IgD-negative memory B cell (primary cell): ENCODE measurements around the gene NHSL2. TPM values are rescaled to one million over a fixed set of nuclear protein-coding genes. Genes with fewer than 3 reads are reported as not detected.
A peak's percentile ranks its signal among the peaks of the same experiment; 100 is the strongest.
"Not testable (repeated sequence)": the region's sequence is repeated elsewhere in the genome, so short reads cannot be mapped to it uniquely, and the experiment has no call there.

Experiments
- H3K27ac Mint-ChIP-seq, 3 donors: one replicate each; pipeline ENCODE4 v1.8.0; 2020 to 2022; ENCODE audit warnings: mild to moderate bottlenecking in 3 of 3, mixed read lengths in 3 of 3, moderate library complexity in 1 of 3
- H3K27me3 Mint-ChIP-seq: one replicate; pipeline ENCODE4 v1.8.0; 2021; ENCODE audit warnings: mixed read lengths
- H3K36me3 Mint-ChIP-seq: one replicate; pipeline ENCODE4 v1.8.0; 2020; ENCODE audit warnings: mild to moderate bottlenecking, mixed read lengths
- H3K4me1 Mint-ChIP-seq, 3 donors: one replicate each; pipeline ENCODE4 v1.8.0; 2020 to 2022; ENCODE audit warnings: mixed read lengths in 3 of 3, mild to moderate bottlenecking in 1 of 3
- H3K4me3 Mint-ChIP-seq, 4 donors: one replicate each; pipeline ENCODE4 v1.8.0; 2020 to 2022; ENCODE audit warnings: mild to moderate bottlenecking in 4 of 4, mixed read lengths in 4 of 4, moderate library complexity in 3 of 4
- H3K9me3 Mint-ChIP-seq, 3 donors: one replicate each; pipeline ENCODE4 v1.8.0; 2020 to 2021; ENCODE audit warnings: mixed read lengths in 3 of 3, mild to moderate bottlenecking in 1 of 3
- polyA plus RNA-seq: library from polyadenylated mRNA; unstranded; fragments of 300-500 nt; fragmentation: Illumina TruSeq; gene quantifications from one replicate; pipeline ENCODE4 v1.2.3, GENCODE V29; 2021

The NHSL2 gene
- polyA plus RNA-seq, 1 donor from 2014 or later: 0.83 TPM

GRCh38 chrX:72046447-72046846 lies 135.8 kb downstream of the NHSL2 start:
- H3K4me3 Mint-ChIP-seq: no peak overlapping the region
- peaks cover 2% of the 10 kb centered on the region for H3K36me3 Mint-ChIP-seq
- peak overlapping the region in 1 of 3 donors; percentile 36 for H3K27ac Mint-ChIP-seq
- peaks cover 18% of the 10 kb centered on the region for H3K27me3 Mint-ChIP-seq
- H3K4me1 Mint-ChIP-seq: peaks cover 0 to 2% (median 0%) of the 10 kb centered on the region in 3 donors
- H3K9me3 Mint-ChIP-seq: peaks cover 0 to 2% (median 0%) of the 10 kb centered on the region in 3 donors

GRCh38 chrX:72048510-72049455 lies 138.1 kb downstream of the NHSL2 start:
- H3K27ac Mint-ChIP-seq: no peak overlapping the region
- peaks cover 2% of the 10 kb centered on the region for H3K36me3 Mint-ChIP-seq
- H3K4me3 Mint-ChIP-seq: no peak overlapping the region
- peaks cover 13% of the 10 kb centered on the region for H3K27me3 Mint-ChIP-seq
- peaks cover 0 to 2% (median 0%) of the 10 kb centered on the region in 3 donors for H3K9me3 Mint-ChIP-seq
- peaks cover 0 to 2% (median 0%) of the 10 kb centered on the region in 3 donors for H3K4me1 Mint-ChIP-seq

- peaks cover 10% of the 10 kb centered on the region for H3K27me3 Mint-ChIP-seq
- H3K4me1 Mint-ChIP-seq: peaks cover 0 to 2% (median 0%) of the 10 kb centered on the region in 3 donors
- no peak overlapping the region for H3K27ac Mint-ChIP-seq
- peaks cover 0 to 2% (median 0%) of the 10 kb centered on the region in 3 donors for H3K9me3 Mint-ChIP-seq
- no peaks in the 10 kb centered on the region for H3K36me3 Mint-ChIP-seq
- no peak overlapping the region for H3K4me3 Mint-ChIP-seq
Measured at GRCh38 chrX:72050011-72050410, 139.4 kb downstream of the NHSL2 start.

- Mint-ChIP-seq H3K9me3 (peaks cover 0 to 2% (median 0%) of the 10 kb centered on the region in 3 donors), H3K4me3 (no peak overlapping the region), H3K4me1 (no peaks in the 10 kb centered on the region), H3K36me3 (no peaks in the 10 kb centered on the region), H3K27ac (no peak overlapping the region), H3K27me3 (peaks cover 8% of the 10 kb centered on the region)
Measured at GRCh38 chrX:72051589-72051988, 140.9 kb downstream of the NHSL2 start.

GRCh38 chrX:72052415-72053090 lies 141.9 kb downstream of the NHSL2 start:
- no peak overlapping the region for H3K27ac Mint-ChIP-seq

GRCh38 chrX:72053508-72053907 lies 142.9 kb downstream of the NHSL2 start:
- Mint-ChIP-seq H3K4me3 (no peak overlapping the region), H3K9me3 (peaks cover 0 to 2% (median 0%) of the 10 kb centered on the region in 3 donors), H3K36me3 (no peaks in the 10 kb centered on the region), H3K27ac (no peak overlapping the region), H3K27me3 (peaks cover 19% of the 10 kb centered on the region), H3K4me1 (no peaks in the 10 kb centered on the region)

More at GRCh38 chrX:72052415-72053090, 141.9 kb downstream of the NHSL2 start:
- no peak overlapping the region for H3K4me3 Mint-ChIP-seq
- H3K4me1 Mint-ChIP-seq: no peaks in the 10 kb centered on the region
- H3K36me3 Mint-ChIP-seq: no peaks in the 10 kb centered on the region
- peaks cover 16% of the 10 kb centered on the region for H3K27me3 Mint-ChIP-seq
- H3K9me3 Mint-ChIP-seq: peaks cover 0 to 2% (median 0%) of the 10 kb centered on the region in 3 donors

- Mint-ChIP-seq H3K36me3 (no peaks in the 10 kb centered on the region), H3K4me1 (no peaks in the 10 kb centered on the region), H3K9me3 (peaks cover 0 to 2% (median 0%) of the 10 kb centered on the region in 3 donors), H3K27ac (no peak overlapping the region), H3K4me3 (no peak overlapping the region), H3K27me3 (peaks cover 27% of the 10 kb centered on the region)
Measured at GRCh38 chrX:72054779-72055489, 144.3 kb downstream of the NHSL2 start.

GRCh38 chrX:72057331-72057730 lies 146.7 kb downstream of the NHSL2 start:
- no peak overlapping the region for H3K4me3 Mint-ChIP-seq
- H3K4me1 Mint-ChIP-seq: no peaks in the 10 kb centered on the region
- H3K36me3 Mint-ChIP-seq: no peaks in the 10 kb centered on the region
- no peak overlapping the region for H3K27ac Mint-ChIP-seq
- H3K27me3 Mint-ChIP-seq: peaks cover 30% of the 10 kb centered on the region
- no peaks in the 10 kb centered on the region for H3K9me3 Mint-ChIP-seq

- no peak overlapping the region for H3K27ac Mint-ChIP-seq
- no peak overlapping the region for H3K4me3 Mint-ChIP-seq
- H3K27me3 Mint-ChIP-seq: peaks cover 30% of the 10 kb centered on the region
Measured at GRCh38 chrX:72057849-72058248, 147.2 kb downstream of the NHSL2 start.

GRCh38 chrX:72058346-72058745 lies 147.7 kb downstream of the NHSL2 start:
- H3K9me3 Mint-ChIP-seq, H3K4me1 Mint-ChIP-seq, H3K4me3 Mint-ChIP-seq, H3K27ac Mint-ChIP-seq, H3K36me3 Mint-ChIP-seq: not testable (repeated sequence)
- peaks cover 29% of the 10 kb centered on the region for H3K27me3 Mint-ChIP-seq

More at GRCh38 chrX:72057849-72058248, 147.2 kb downstream of the NHSL2 start:
- H3K4me1 Mint-ChIP-seq: no peaks in the 10 kb centered on the region
- no peaks in the 10 kb centered on the region for H3K36me3 Mint-ChIP-seq
- no peaks in the 10 kb centered on the region for H3K9me3 Mint-ChIP-seq

- Mint-ChIP-seq H3K36me3 (no peaks in the 10 kb centered on the region), H3K9me3 (no peaks in the 10 kb centered on the region), H3K27me3 (peaks cover 33% of the 10 kb centered on the region), H3K27ac (no peak overlapping the region), H3K4me1 (peaks cover 0 to 2% (median 0%) of the 10 kb centered on the region in 3 donors), H3K4me3 (no peak overlapping the region)
Measured at GRCh38 chrX:72060196-72060920, 149.7 kb downstream of the NHSL2 start.

GRCh38 chrX:72060921-72061490 lies 150.4 kb downstream of the NHSL2 start:
- H3K27me3 Mint-ChIP-seq: peaks cover 35% of the 10 kb centered on the region
- no peaks in the 10 kb centered on the region for H3K36me3 Mint-ChIP-seq
- H3K27ac Mint-ChIP-seq: no peak overlapping the region
- H3K4me1 Mint-ChIP-seq: peaks cover 0 to 2% (median 0%) of the 10 kb centered on the region in 3 donors
- no peak overlapping the region for H3K4me3 Mint-ChIP-seq
- H3K9me3 Mint-ChIP-seq: no peaks in the 10 kb centered on the region

GRCh38 chrX:72062916-72063315 lies 152.3 kb downstream of the NHSL2 start:
- Mint-ChIP-seq H3K27me3 (peaks cover 36% of the 10 kb centered on the region), H3K4me1 (peaks cover 0 to 2% (median under 1%) of the 10 kb centered on the region in 3 donors), H3K36me3 (no peaks in the 10 kb centered on the region), H3K9me3 (no peaks in the 10 kb centered on the region), H3K27ac (no peak overlapping the region), H3K4me3 (no peak overlapping the region)
